CD14-positive monocyte (primary cell): ENCODE measurements around the gene MPPED1. TPM values are rescaled to one million over a fixed set of nuclear protein-coding genes. Genes with fewer than 3 reads are reported as not detected.

ENCODE experiments used
- DNase-seq, 3 donors: peaks; one replicate each; pipeline ENCODE4 v3.0.0-alpha.2; 2011 to 2022
- H2AFZ ChIP-seq: 2 replicates; pipeline ENCODE4 v1.6.0; 2012; ENCODE audit warnings: mild to moderate bottlenecking, low read depth, low read length, inconsistent platforms; ENCODE audit not compliant: insufficient read depth, poor library complexity, severe bottlenecking
- H3K27ac ChIP-seq, 2 donors: 1 replicate in 1 of 2; 2 replicates in 1 of 2; pipeline ENCODE4 v1.5.1; 2012 to 2013; ENCODE audit warnings: low read length in 2 of 2, control low read depth in 1 of 2, inconsistent platforms in 1 of 2, low read depth in 1 of 2, mild to moderate bottlenecking in 1 of 2
- H3K27me3 ChIP-seq, 2 donors: one replicate each; pipeline versions ENCODE4 v1.6.0 to v1.6.1; 2011 to 2013; ENCODE audit warnings: low read length in 2 of 2; ENCODE audit not compliant: control insufficient read depth in 2 of 2, insufficient read depth in 2 of 2
- H3K36me3 ChIP-seq, 2 donors: replicated peaks in 1 of 2; 1 replicate in 1 of 2; 2 replicates in 1 of 2; pipeline versions ENCODE4 v1.5.1 to v1.6.1; 2012 to 2013; ENCODE audit warnings: low read length in 2 of 2, control low read depth in 1 of 2, inconsistent platforms in 1 of 2, mild to moderate bottlenecking in 1 of 2; ENCODE audit not compliant: insufficient read depth in 2 of 2, control insufficient read depth in 1 of 2
- H3K4me1 ChIP-seq, 2 donors: 1 replicate in 1 of 2; 2 replicates in 1 of 2; pipeline versions ENCODE4 v1.5.1 to v1.6.1; 2012 to 2013; ENCODE audit warnings: low read length in 2 of 2, control low read depth in 1 of 2, inconsistent platforms in 1 of 2, mild to moderate bottlenecking in 1 of 2, moderate library complexity in 1 of 2; ENCODE audit not compliant: insufficient read depth in 2 of 2, control insufficient read depth in 1 of 2
- H3K4me2 ChIP-seq: replicated peaks from 2 replicates; pipeline ENCODE3; 2012; ENCODE audit warnings: low read length, moderate library complexity, mild to moderate bottlenecking; ENCODE audit not compliant: poor library complexity, severe bottlenecking; ENCODE audit errors: extremely low read depth
- H3K4me3 ChIP-seq, 3 experiments: fragments of 200-600 bp in 1 of 3; sonication (generic) in 1 of 3; replicated peaks in 1 of 3; 1 replicate in 2 of 3; 2 replicates in 1 of 3; pipeline ENCODE4 v1.5.1; 2011 to 2013; ENCODE audit warnings: low read length in 3 of 3, mild to moderate bottlenecking in 3 of 3, control low read depth in 2 of 3, low read depth in 2 of 3, inconsistent platforms in 1 of 3, moderate library complexity in 1 of 3
- H3K79me2 ChIP-seq: 2 replicates; pipeline ENCODE4 v1.6.0; 2012; ENCODE audit warnings: mild to moderate bottlenecking, control low read depth, inconsistent platforms, low read length, moderate library complexity; ENCODE audit not compliant: insufficient read depth
- H3K9ac ChIP-seq: 2 replicates; pipeline ENCODE4 v1.6.0; 2017; ENCODE audit warnings: low read length, mild to moderate bottlenecking; ENCODE audit not compliant: insufficient read depth, poor library complexity, severe bottlenecking
- H3K9me3 ChIP-seq, 2 donors: replicated peaks in 1 of 2; 1 replicate in 1 of 2; 2 replicates in 1 of 2; pipeline versions ENCODE4 v1.5.1 to v1.6.1; 2012 to 2013; ENCODE audit warnings: low read length in 2 of 2, control low read depth in 1 of 2; ENCODE audit not compliant: control insufficient read depth in 1 of 2, insufficient read depth in 1 of 2
- H4K20me1 ChIP-seq: 2 replicates; pipeline ENCODE4 v1.6.0; 2012; ENCODE audit warnings: mild to moderate bottlenecking, low read length, control low read depth, moderate library complexity; ENCODE audit not compliant: insufficient read depth
- H3K27ac Mint-ChIP-seq, 7 donors: one replicate each; pipeline ENCODE4 v1.8.0; 2020; ENCODE audit warnings: mild to moderate bottlenecking in 7 of 7, mixed read lengths in 7 of 7, moderate library complexity in 6 of 7, inconsistent platforms in 2 of 7
- H3K27me3 Mint-ChIP-seq, 3 donors: one replicate each; pipeline ENCODE4 v1.8.0; 2021 to 2022; ENCODE audit warnings: low read depth in 3 of 3, mild to moderate bottlenecking in 3 of 3, mixed read lengths in 3 of 3, moderate library complexity in 3 of 3, inconsistent platforms in 1 of 3
- H3K36me3 Mint-ChIP-seq, 2 donors: one replicate each; pipeline ENCODE4 v1.8.0; 2020; ENCODE audit warnings: mixed read lengths in 2 of 2, inconsistent platforms in 1 of 2, mild to moderate bottlenecking in 1 of 2
- H3K4me1 Mint-ChIP-seq: one replicate; pipeline ENCODE4 v1.8.0; 2020; ENCODE audit warnings: mild to moderate bottlenecking, mixed read lengths
- H3K4me3 Mint-ChIP-seq, 2 donors: one replicate each; pipeline ENCODE4 v1.8.0; 2020; ENCODE audit warnings: mild to moderate bottlenecking in 2 of 2, mixed read lengths in 2 of 2, moderate library complexity in 1 of 2
- H3K9me3 Mint-ChIP-seq, 7 donors: one replicate each; pipeline ENCODE4 v1.8.0; 2020 to 2022; ENCODE audit warnings: mixed read lengths in 7 of 7, mild to moderate bottlenecking in 6 of 7, moderate library complexity in 6 of 7, inconsistent platforms in 2 of 7
- CTCF ChIP-seq: fragments of 200-600 bp; IDR thresholded peaks from one replicate; pipeline ENCODE4 v1.8.0; 2022; ENCODE audit warnings: antibody characterized with exemption, mild to moderate bottlenecking
- WGBS: methylation state at CpG from one replicate; pipeline ENCODE4 v1.1.5; 2013; ENCODE audit warnings: missing lambda C conversion rate; ENCODE audit not compliant: insufficient coverage; 5-methylcytosine and 5-hydroxymethylcytosine counted together
- intact Hi-C, 2 donors: fragments of 100-400 bp; cut with micrococcal nuclease; formaldehyde crosslinking; loops; one replicate each; pipeline versions ENCODE4 v1.15.0 to v1.15.1; 2023
- polyA plus RNA-seq, 3 donors: library from polyadenylated mRNA; depleted of rRNA in 1 of 3; unstranded in 2 of 3; stranded (reverse) in 1 of 3; fragments of 300-500 nt in 2 of 3; fragments of >200 nt in 1 of 3; fragmentation: Illumina TruSeq in 2 of 3; gene quantifications; 1 replicate in 2 of 3; 2 replicates in 1 of 3; pipeline ENCODE4 v1.2.3, GENCODE V29; 2012 to 2021

The MPPED1 gene
- polyA plus RNA-seq, 3 donors, result not detected

GRCh38 chr22:43388420-43388851 is 23.4 kb upstream of the MPPED1 start:
- no peak overlapping the region for H3K4me3 Mint-ChIP-seq
- TF ChIP-seq CTCF, result peak; percentile 99
- H3K4me1 Mint-ChIP-seq, result peaks cover 5% of the 10 kb centered on the region
- no peaks in the 10 kb centered on the region for H3K27me3 ChIP-seq
- H3K4me3 ChIP-seq, result no peak overlapping the region
- DNase-seq, result peak; percentile 36 to 61 (median 44)
- H4K20me1 ChIP-seq, result no peaks in the 10 kb centered on the region
- H3K36me3 Mint-ChIP-seq, result no peaks in the 10 kb centered on the region
- no peaks in the 10 kb centered on the region for H3K36me3 ChIP-seq
- no peak overlapping the region for H3K27ac ChIP-seq
- no peaks in the 10 kb centered on the region for H3K79me2 ChIP-seq
- H3K27me3 Mint-ChIP-seq, result peaks cover 18 to 24% (median 20%) of the 10 kb centered on the region in 3 donors
- WGBS, result 18% methylated on average over 15 of the region's 17 CpGs
- H3K9ac ChIP-seq, result no peak overlapping the region
- no peak overlapping the region for H3K4me2 ChIP-seq
- H3K27ac Mint-ChIP-seq, result peak overlapping the region in 1 of 7 donors; percentile 18
- H3K9me3 Mint-ChIP-seq, result no peaks in the 10 kb centered on the region
- no peaks in the 10 kb centered on the region for H3K9me3 ChIP-seq
- intact Hi-C loops, result no loop called here
- H2AFZ ChIP-seq, result no peak overlapping the region
- peaks cover 3 to 4% of the 10 kb centered on the region in 2 donors for H3K4me1 ChIP-seq

- Histone ChIP-seq H2AFZ (no peak overlapping the region), H3K4me2 (no peak overlapping the region), H3K27ac (no peak overlapping the region), H4K20me1 (no peaks in the 10 kb centered on the region), H3K27me3 (no peaks in the 10 kb centered on the region), H3K9me3 (no peaks in the 10 kb centered on the region), H3K79me2 (no peaks in the 10 kb centered on the region), H3K36me3 (no peaks in the 10 kb centered on the region), H3K4me1 (peaks cover 3 to 4% of the 10 kb centered on the region in 2 donors), H3K4me3 (no peak overlapping the region), H3K9ac (no peak overlapping the region)
- DNase-seq, result no peak
- Mint-ChIP-seq H3K27me3 (peaks cover 18 to 24% (median 20%) of the 10 kb centered on the region in 3 donors), H3K9me3 (no peaks in the 10 kb centered on the region), H3K36me3 (no peaks in the 10 kb centered on the region), H3K4me3 (no peak overlapping the region), H3K4me1 (peaks cover 5% of the 10 kb centered on the region), H3K27ac (no peak overlapping the region)
- 78% methylated on average over 3 of the region's 8 CpGs for WGBS
- intact Hi-C loops, result no loop called here
- no peak for TF ChIP-seq CTCF
Observed at GRCh38 chr22:43389227-43389836, 22.5 kb upstream of the MPPED1 start.
